Measurements from ENCODE around the gene TMEM123.

Gene TMEM123

DNA sequence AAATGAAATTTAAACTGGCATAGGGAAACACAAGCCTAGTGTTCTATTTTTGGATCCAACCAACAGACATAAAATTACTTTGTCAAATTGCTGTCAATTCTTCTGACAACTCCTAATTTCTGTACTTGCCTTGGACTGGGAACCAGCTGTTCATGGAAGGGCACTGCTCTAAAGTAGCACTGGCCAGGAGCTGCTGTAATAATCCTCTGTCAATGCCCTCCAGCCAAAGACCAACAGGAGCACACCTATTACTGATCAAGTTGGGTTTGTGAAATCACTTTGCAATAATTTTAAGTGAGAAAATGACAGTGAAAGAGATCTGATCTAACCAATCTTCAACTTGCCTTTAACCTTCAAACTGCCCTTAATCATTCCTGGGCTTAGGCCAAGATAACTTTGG is 18.9 kb upstream of the TMEM123 start:
- DNase-seq (ENCODE audit: low spot score) = no peak

DNA sequence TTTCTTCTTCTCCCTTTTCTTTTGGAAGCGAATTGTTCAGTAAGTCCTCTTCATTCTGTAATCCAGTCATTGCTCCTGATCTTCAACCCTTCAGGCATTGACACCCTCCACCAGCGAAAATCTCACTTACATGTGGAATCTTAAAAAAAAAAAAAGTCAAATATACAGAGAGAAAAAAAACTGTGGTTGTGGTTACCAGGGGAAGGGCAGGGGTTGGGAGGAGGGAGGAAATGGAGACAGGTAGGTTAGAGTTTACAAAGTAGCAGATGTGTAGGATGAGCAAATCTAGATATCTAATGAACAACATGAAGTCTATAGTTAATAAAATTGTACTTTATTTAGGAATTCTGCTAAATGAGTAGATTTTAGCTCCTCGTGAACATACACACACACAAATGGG is 17.7 kb upstream of the TMEM123 start:
- DNase-seq (ENCODE audit: low spot score) = no peak

DNA sequence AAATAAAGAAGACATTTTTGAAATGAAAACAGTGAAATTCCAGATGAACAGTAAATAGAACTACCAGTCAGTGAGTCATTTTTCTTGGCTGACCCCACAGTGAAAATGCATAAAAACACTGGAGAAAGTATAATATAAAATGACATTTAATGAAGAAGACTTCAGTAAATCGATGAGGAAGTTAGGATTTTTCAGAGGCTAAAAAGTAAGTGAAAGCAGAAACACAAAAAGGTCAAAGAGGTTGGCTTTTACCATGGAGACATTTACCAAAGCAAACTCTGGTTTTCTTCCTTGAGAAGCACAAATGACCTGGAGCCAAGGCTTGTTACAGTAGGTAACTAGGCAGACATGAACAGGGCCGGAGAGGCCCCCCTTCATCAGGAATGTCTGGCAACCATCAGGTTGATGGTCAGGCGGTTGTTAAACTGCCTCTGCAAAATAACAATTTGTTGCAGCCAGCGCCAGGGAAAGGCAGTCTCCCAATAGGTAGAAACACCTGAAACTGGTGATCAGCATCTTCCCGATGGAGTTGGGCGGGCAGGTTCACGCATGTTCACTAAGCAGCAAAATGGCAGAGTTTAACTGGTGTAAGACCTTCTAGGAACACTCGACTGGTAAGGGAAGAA is 16.7 kb upstream of the TMEM123 start:
- peak; percentile 29 for DNase-seq (ENCODE audit: low spot score)

DNA sequence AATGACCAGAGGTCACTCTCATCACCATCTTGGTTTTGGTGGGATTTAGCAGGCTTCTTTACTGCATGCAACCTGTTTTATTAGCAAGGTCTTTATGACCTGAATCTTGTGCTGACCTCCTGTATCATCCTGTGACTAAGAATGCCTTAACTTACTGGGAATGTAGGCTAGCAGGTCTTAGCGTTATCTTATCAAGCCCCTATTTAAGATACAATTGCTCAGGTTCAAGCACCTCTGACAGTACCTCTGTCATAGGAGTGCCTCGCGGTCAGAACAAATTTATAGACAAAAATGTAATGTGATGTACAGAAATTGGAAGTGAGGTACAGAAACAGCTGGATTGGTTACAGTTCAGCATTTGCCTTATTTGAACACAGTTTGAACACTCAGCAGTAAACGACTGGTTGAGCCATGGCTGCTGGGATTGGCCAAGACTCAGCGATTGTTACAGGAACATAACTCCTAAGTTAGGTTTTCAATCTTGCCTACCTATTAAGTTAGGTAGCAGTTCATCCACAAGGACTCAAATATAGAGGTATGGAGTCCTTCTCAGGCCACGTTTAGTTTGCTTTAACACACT is 16.1 kb upstream of the TMEM123 start:
- no peak for DNase-seq (ENCODE audit: low spot score)

DNA sequence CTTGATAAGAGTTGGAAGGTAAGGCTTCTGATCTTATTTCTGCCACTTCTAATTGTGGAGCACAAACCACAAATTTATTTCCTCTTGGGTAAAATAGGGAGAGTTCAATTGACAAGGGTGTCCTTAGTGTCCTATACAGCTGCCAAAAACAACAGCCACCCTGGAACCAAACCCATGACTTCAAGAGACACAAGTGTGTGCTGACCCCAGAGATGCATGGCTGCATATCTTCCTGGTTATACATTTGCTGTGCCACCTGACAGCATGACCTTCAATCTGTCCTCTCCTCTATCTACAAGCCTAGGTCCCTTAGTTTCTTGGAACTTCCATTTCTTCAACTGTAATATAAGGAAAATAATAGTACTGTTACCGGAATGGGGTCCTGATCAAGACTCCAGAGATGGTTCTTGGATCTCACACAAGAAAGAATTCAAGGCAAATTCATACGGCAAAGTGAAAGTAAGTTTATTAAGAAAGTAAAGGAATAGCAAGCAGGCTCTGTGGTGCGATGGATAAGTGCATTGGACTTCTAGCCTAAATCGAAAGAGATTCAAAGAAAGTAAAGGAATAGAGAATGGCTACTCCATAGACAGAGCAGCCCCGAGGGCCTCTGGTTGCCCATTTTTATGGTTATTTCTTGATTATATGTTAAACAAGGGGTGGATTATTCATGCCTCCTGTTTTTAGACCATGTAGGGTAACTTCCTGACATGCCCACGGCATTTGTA is 15.5 kb upstream of the TMEM123 start:
- DNase-seq (ENCODE audit: low spot score) = no peak

DNA sequence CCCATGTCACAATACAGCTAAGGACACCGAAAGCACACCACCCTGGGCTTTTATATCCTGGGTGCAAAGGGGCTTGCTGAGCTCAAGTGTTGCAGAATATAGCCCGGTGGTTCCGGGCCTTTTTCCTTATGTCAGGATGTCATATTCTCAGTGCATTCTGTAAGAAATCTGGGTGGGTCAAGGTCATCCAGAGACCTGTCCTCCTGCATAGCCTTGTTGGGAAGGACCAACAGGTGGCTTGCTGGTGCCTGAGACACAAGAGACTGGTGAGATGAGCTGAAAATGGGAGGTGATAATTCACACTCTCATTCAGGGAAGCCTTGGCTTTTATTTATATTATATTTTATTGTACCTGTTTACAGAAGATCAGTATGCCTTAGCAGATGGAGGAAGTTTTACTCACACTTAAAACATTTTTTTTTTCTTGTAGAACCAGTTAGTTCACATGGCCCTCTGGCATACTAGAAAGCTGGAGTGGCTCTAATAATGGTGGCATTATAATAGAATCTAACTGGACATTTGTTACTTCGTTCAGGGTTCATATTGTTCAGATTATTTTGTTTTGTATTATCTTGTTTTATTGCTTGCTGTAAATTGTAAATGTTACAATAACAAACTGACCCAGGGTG is 14.6 kb upstream of the TMEM123 start:
- no peak for DNase-seq (ENCODE audit: low spot score)

DNA sequence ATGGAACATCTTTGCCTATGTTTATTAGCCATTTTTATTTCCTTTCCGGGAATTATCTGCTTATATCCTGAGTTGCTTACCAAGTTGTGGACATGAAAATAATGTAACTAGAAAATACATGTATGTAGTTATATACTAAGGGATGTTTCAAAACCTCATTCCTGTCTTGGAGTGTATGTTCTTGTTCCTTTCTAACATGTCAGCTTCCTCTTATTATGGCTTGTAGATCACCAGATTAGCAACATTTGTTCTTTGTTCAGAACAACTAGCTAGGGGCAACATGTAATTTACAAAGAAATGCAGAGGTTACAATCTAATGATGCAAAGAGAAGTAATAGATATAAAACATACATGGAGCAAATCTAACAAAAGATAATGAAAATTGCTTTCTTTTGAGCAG is 13.1 kb upstream of the TMEM123 start:
- DNase-seq (ENCODE audit: low spot score) = no peak

DNA sequence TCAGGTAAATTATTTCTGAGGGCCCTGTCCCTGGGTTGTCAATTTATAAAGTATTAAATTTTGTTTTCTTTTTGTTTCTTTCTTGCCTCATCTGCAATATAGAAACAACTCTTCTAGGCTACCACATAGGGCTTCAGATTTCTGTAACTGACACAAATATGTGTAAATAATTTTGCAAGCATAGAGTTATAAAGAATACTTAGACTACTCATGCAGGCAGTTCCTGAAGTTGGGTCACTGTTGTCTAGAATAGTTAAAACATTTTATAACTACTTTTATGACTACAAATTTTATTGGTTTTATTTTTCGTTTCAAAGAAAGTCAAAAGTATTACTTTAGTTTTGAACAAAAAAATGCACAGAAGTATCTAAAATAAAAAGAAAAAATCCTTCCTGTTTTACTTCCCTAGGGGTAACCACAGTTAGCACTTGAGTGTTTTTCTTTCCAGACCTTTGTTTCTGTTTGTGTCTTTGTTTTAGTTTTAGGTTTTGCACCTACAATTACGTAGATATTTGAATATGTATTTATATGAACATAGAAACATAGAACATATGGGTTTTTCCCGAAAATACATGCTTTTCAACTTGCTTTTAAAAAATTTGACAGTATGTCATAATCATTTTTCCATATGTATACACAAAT is 12.4 kb upstream of the TMEM123 start:
- no peak for DNase-seq (ENCODE audit: low spot score)

DNA sequence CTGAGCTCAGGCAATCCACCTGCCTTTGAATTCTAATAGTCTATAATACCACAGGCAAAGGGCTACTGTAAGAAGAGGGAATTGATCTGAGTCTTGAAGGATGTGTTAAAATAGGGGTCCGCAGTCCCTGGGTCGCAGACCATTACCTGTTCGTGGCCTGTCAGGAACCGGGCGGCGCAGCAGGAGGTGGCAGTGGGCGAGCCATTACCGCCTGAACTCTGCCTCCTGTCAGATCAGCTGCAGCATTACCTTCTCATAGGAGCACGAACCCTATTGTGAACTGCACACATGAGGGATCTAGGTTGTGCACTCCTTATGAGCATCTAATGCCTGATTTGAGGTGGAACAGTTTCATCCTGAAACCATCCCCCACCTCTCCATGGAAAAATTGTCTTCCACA is 11.5 kb upstream of the TMEM123 start:
- no peak for DNase-seq (ENCODE audit: low spot score)

DNA sequence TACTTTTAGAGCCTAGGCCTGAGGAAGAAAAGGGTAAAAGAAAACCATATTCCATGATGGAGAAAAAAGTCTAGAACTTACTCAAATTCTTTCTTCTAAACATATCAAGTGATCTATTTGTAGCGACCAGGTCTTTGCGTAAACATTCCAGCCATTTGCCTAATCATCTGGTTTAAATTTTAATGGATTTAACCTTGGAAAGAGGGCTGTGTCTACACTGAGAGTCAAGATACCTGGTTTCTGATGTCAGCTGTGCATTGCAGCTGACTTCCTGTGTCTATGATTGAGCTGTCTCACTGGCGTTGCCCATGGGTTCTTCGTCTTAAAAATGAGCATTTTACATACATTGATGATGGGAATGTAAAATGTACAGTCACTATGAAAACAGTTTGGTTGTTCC is 10.0 kb upstream of the TMEM123 start:
- no peak for DNase-seq (ENCODE audit: low spot score)

DNA sequence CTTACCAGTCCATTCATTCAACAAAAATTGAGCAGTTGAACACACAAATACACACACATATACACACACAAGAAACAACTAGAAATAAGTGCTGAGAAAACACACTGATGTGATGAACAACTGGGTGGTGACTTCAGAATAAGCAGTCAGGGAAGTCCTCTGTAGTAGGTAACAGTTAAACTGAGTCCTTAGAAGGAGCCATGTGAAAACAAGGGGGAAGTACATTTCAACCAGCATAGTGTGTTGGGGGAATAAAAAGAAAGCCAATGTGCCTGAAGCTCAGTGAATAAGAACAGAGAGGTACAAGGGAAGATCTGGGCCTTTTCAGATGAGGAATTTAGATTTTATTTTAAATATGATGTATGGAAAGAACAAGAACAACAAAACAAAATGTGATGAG is 6.8 kb upstream of the TMEM123 start:
- DNase-seq (ENCODE audit: low spot score) = no peak

DNA sequence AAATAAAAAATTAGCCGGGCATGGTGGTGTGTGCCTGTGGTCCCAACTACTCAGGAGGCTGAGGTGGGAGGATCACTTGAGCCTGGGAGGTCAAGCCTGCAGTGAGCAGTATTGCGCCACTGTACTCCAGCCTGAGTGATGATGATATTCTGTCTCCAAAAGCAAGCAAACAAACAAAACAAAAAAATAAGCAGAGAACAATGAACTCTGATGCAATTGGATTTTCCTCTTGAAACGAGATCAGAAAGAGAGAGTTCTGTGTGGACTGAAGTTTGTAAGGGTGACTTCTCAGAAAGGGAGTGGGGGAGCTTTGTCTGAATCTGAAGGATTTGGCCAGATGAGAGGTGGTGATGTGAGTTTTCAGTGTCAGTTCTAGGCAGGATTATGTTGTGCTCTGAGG is 6.0 kb upstream of the TMEM123 start:
- DNase-seq (ENCODE audit: low spot score) = no peak

DNA sequence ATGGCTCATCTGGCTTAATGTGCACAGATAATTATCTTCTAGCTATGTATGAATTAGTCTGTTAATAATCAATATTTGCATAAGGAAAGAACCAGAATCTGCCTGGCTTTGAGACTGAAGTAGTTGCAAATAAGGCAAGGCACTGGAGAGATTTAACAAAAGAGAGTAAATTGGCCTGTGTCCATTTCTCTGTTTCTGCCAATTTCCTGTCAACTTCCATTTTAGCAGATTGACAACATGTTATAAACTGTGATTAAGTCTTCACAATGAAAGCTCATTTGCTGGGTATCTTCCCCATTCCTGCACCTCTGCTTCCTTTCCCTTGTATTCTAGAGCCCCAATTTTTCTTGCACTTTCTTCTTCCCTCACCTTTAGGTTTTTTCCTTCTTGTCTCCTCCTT is 5.3 kb upstream of the TMEM123 start:
- no peak for DNase-seq (ENCODE audit: low spot score)

DNA sequence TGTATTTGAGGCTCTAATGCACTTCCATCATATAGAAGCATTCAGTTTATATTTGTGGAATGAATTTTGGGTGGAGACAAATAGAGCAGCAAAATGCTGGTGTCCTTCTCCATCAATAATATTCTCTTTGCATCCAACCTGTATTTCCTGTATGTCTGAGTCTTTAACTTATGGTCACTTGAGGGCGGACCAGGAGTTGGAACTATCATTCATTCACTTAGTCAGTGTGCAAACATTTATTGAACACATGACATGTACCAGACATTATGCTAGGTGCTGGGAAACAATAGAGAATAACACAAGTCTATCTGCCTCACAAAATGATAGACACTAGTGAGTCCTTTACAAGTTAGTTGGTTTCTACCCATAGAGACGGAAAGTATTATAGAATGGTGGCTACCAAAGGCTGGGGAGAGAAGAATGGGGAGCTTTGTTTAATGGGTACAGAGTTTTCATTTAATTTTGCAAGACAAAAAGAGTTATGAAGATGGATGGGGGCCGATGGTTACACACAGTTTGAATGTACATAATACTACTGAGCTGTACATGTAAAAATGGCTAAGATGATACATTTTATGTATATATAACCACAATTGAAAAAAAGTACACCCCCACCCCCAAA is 4.6 kb upstream of the TMEM123 start:
- no peak for DNase-seq (ENCODE audit: low spot score)

DNA sequence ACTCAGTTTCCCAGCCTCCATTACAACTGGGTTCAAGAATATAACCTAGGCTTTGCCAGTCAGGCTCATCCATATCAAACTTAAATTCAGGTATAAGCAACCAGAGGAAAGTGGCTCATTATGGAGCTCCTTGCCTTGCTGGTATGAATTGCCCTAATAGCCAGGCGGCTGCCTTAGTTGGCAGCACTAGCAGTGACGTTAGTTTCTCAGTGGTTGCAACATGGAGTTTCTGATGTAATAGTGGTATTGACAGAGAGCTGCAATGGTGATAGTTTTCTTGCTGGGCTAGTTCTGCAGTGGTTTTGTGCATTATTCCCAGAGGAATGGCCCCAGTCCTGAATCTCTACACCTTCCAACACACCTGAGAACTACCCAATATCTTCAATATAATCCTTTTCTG is 3.8 kb upstream of the TMEM123 start:
- DNase-seq (ENCODE audit: low spot score) = no peak

DNA sequence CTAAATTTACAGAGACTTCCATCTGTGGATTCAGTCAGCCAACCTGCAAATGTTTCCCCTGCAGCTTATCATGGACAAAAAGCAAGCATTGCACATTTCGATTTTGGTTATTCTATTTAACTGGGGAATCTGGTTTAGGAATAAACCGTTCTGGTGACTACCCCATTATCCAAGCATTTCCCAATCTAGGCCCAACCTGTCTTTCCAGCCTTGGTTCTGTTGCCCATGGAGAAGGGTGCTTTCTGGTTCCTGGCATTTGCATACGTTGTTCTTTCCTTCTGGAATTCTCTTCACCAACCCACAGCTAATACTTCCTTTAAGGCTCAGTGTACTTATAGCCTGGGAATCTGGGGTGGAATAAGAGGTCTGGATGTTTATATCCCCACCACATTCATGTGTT is 1.4 kb upstream of the TMEM123 start:
- no peak for DNase-seq (ENCODE audit: low spot score)

DNA sequence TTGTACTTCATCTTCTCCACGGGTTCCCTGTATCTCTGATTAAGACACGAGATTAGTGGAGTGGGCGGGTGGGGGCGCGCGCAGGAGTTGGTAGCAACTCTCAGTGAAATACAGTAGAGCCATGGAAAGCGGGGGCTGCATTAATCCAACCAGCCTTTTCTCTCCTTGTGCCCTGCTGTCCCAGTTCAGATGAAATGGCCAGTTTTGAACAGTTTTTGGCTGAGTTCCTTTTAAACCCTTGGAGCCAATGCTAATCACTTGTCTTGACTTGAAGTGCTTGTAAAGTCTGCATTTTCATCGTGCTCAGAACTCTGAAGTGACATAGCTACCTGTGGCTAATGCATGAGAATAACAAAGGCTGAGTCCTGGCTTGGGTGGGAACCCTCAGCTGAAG is 734 bp upstream of the TMEM123 start:
- DNase-seq (ENCODE audit: low spot score) = no peak

DNA sequence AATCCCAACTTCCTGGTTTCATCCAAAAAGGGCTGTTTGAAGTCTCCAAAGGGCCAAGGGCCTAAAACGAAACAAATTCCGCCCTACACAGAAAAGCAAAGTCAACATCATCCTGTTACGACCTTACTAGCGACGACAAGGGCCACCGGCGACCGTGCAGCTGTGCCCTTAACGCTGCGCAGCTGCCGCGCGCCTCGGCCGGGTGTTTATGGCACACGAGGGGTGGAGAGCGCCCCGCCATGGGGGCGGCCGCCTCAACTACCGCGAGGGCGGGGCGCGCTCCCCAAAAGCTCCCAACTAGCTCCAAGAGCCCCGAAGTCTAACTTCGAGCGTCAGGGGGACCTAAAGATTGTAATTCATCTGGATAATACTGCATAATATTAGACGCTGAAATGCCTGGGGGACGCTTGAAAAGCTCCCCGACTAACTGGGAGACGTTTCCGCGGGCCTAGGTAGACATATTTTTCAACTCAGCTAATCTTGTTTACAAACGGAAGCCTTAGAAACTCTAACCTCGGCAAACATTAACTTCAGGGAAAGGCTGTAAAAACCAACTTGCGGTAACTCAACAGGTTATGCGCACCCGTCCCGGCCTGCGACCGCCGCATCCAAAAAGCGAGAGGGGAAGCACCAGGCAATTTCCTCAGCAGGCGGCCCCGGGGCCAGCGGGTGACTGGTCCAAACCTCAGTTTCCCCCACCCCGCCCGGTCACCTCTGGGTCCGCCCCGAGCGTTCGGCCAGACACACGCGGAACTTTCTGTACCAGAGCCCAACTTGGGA is 694 bp downstream of the TMEM123 start:
- peak; percentile 65 for DNase-seq (ENCODE audit: low spot score)

DNA sequence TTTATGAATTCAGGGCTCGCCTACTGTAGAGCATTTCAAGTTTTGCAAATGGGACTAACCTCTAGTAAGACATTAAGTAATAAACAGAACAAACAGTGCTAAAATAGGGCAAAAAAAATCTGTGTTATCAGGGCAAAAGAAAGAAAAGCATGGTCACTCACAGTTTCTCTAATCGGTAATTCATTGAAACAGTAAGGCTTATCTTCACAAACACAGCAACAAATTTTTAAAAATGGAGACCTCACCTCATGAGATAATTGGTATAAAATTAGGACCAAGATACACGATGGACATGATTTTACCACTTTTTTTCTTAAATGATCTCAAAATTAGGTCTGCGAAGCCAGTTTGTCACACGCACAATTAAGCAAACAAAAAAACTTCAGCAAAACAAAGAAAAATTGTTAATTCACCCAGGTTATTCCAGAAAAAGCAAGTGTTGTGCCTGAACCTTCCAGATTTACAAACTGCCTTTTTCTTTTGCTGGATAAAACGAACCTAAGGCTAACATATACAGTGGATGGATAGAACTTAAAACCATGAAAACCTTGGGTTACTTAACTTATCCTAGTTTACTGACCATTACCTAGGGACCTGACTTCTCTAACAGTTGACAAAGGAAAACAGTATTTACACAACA is 1.4 kb downstream of the TMEM123 start:
- DNase-seq (ENCODE audit: low spot score) = no peak

DNA sequence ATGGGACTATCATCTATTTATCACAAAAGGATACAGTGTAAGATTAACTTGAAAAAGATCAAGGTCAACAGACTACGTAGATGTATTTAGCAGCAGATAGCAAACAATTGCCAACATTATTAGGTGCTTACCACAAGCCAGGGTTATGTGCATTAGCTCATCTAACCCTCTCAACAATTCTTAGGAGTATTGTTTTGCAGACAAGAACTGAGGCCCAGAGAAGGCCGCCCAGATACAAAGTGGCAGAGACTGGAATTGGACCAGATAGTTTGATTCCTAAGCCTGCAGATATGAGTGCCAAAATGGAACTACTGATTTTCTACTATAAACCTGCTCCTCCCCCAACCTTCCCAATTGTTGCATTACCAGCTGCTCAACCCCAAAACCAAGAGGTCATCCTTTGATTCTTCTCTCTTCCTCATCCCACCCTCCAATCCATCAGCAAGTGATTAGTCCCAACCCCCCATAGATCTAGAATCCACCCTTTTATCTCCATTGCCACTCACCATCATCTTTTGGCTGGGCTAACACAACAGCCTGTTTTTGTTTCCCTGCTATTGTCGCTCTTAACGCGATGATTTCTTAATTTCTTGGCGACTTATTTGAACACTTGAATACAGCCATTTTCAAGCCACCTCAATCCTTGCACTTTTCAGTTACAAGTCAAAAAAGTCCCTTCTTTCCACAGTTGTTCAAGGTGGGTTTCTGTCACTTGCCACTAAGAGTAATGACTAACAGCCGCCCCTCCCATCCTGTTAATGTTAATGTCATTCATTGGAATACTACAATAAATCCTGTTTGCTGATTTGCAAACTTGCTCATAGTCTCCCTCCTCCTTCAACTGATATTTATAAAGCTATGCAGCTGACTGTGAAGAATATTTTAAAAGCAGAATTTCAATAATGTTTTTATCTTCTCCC is 2.7 kb downstream of the TMEM123 start:
- no peak for DNase-seq (ENCODE audit: low spot score)

Measured in AG08396 (cell line).